ENCODE results near the gene CABLES2.

DNA sequence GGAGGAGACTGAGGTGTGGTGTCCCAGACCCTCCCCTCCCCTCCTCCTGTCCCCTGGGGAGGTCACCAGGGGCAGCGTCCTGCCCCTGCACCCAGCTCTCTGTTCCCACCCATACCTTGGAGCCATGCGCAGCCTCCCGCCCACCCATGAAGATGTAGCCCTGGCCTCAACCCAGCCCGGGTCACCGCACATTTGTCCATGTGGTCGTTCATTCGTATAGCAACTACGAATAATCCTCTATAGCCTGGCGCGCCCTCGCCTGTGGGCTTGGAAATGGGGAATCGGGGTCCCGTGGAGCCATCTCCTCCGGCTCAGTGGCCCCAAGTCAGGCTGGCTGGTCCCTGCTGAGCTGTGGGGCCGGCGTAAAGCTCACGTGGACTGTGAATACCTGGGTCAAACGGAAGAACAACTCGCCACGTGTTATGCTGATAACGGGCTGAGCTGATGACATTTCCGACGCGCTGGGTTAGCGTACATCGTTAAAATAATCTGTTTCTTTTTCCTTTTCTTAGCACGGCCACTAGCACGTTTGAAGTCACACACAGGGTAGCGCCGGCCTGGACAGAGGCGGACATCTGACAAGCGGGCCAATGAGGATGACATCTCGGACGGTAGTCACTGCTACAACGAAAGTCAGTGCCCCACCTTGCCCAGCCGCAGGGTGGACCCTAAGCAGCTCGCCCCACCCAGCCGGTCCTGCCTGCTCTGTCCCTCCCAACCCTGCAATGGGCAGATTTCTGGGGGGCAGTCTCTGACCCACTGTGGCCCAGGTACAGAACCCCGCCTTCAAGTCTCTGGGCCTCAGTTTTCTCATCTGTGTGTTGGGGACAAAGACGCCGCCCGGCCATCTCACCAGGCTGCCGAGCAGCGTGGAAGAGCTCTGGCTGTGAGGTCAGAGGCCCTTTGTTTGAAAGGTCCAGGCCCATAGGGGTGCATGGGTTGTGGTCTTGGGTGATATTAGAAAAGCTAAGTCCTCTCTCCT is 40.1 kb upstream of the CABLES2 start:
- TF ChIP-seq POLR2A (IDR thresholded peaks at IDR 0.05; ENCODE audit: low read depth, low read length) (no peak), POLR2AphosphoS5 (IDR thresholded peaks at IDR 0.05; ENCODE audit: low read depth, low read length) (no peak), TAF1 (IDR thresholded peaks at IDR 0.05; ENCODE audit: borderline replicate concordance, low read depth, low read length) (no peak)

Data from GM12892 (cell line).